ENCODE results near the gene KRT6A. TPM values are rescaled to one million over a fixed set of nuclear protein-coding genes. Genes with fewer than 3 reads are reported as not detected.

KRT6A gene
- total RNA-seq, 4 donors from 2014 or later, result 1.7 to 2.3 TPM; not detected in 2

GRCh38 chr12:52438305-52439301, 54.5 kb downstream of the KRT6A start:
- H3K27ac ChIP-seq, result no peak overlapping the region
- no peaks in the 10 kb centered on the region for H3K27me3 ChIP-seq
- no peak for TF ChIP-seq CTCF (IDR thresholded peaks at IDR 0.05)
- no peak for TF ChIP-seq POLR2A (IDR thresholded peaks at IDR 0.05)
- H3K4me1 ChIP-seq, result peaks cover 0 to 15% (median 0%) of the 10 kb centered on the region in 4 donors
- no peak overlapping the region for H3K4me3 ChIP-seq
- no peaks in the 10 kb centered on the region for H3K9me3 ChIP-seq
- DNase-seq, result no peak
- no peaks in the 10 kb centered on the region for H3K36me3 ChIP-seq

GRCh38 chr12:52437508-52437907, 55.5 kb downstream of the KRT6A start:
- Histone ChIP-seq H3K27ac (no peak overlapping the region), H3K27me3 (no peaks in the 10 kb centered on the region), H3K9me3 (no peaks in the 10 kb centered on the region), H3K4me1 (peaks cover 0 to 15% (median 0%) of the 10 kb centered on the region in 4 donors), H3K4me3 (no peak overlapping the region), H3K36me3 (no peaks in the 10 kb centered on the region)
- TF ChIP-seq POLR2A (IDR thresholded peaks at IDR 0.05) (no peak), CTCF (IDR thresholded peaks at IDR 0.05) (no peak)
- DNase-seq, result no peak

Other genes starting within 250 kb of the KRT6A start
- gene KRT86, start 218.6 kb downstream of the KRT6A start, total RNA-seq, result not detected
- gene KRT81, start 201.7 kb downstream of the KRT6A start, total RNA-seq, result not detected
- gene KRT83, start 171.9 kb downstream of the KRT6A start, total RNA-seq, result not detected
- not detected for gene KRT85, start 125.8 kb downstream of the KRT6A start, total RNA-seq
- gene KRT84, start 107.6 kb downstream of the KRT6A start, total RNA-seq, result not detected
- gene KRT82, start 86.9 kb downstream of the KRT6A start, total RNA-seq, result not detected
- not detected for gene KRT75, start 58.9 kb downstream of the KRT6A start, total RNA-seq
- gene KRT6B, start 41.1 kb downstream of the KRT6A start, total RNA-seq, result not detected
- gene KRT6C, start 19.5 kb downstream of the KRT6A start, total RNA-seq, result under 1 TPM in 1 of 4 donors, not detected in 3; 0.67 TPM
- gene KRT5, start 27.1 kb upstream of the KRT6A start, total RNA-seq, result 1 to 10 TPM in 2 of 4 donors, under 1 TPM in 1, not detected in 1; 0.94 to 9.9 (median 5.9) TPM
- not detected for gene KRT71, start 59.9 kb upstream of the KRT6A start, total RNA-seq
- gene KRT74, start 80.6 kb upstream of the KRT6A start, total RNA-seq, result not detected
- 1 to 10 TPM in 3 of 4 donors, not detected in 1; 1.1 to 4.5 (median 2.3) TPM for gene KRT72, start 108.2 kb upstream of the KRT6A start, total RNA-seq
- 1 to 10 TPM in 1 of 4 donors, under 1 TPM in 1, not detected in 2; 0.40 to 1.2 TPM for gene KRT73, start 125.3 kb upstream of the KRT6A start, total RNA-seq
- gene KRT2, start 159.0 kb upstream of the KRT6A start, total RNA-seq, result 1 to 10 TPM in 1 of 4 donors, under 1 TPM in 1, not detected in 2; 0.47 to 2.5 TPM
- gene KRT1, start 187.2 kb upstream of the KRT6A start, total RNA-seq, result 1 to 10 TPM in 1 of 4 donors, under 1 TPM in 2, not detected in 1; 0.76 to 1.7 (median 0.94) TPM
- not detected for gene KRT77, start 210.3 kb upstream of the KRT6A start, total RNA-seq

All from Peyer's patch (tissue), 4 donors.